Measurements from ENCODE around the gene OR6J1. TPM values are rescaled to one million over a fixed set of nuclear protein-coding genes. Genes with fewer than 3 reads are reported as not detected.
"Not testable (repeated sequence)": the region's sequence is repeated elsewhere in the genome, so short reads cannot be mapped to it uniquely, and the experiment has no call there.

Gene OR6J1
- total RNA-seq, 3 donors from 2014 or later: not detected

DNA sequence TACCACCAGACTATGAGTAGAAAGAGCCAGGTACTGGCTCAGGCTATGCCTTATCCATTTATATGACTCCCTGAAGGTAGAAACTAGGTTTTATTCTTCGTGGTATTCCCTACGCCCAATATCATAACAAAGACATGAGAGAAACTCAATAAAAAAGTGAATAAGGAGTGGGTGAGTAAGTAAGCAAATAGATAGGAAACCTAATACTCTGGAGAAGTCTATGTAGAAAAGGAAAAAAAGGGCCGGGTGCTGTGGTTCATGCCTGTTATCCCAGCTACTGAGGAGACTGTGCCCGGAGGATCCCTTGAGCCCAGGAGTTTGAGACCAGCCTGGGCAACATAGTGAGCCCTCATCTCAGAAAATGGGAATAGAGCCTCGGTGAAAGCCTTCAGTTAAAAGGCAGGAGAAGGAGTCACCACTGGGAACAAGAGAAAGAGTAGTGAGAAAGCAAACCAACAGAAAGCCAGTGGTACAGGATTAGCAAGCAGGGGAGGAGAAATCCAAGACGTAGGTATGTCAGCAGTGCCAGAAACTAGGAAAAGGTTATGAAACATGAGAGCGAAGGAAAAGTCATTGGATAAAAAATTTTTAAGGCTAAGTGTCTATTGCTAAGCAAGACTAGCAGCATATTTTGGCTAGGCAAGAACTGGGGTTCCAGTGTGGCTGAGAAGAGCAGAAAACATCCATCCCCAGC lies 6.0 kb upstream of the OR6J1 start:
- DNase-seq (ENCODE audit: low spot score in 2 of 2): no peak
- Histone ChIP-seq H3K27me3 (no peaks in the 10 kb centered on the region), H3K4me3 (no peak overlapping the region)

DNA sequence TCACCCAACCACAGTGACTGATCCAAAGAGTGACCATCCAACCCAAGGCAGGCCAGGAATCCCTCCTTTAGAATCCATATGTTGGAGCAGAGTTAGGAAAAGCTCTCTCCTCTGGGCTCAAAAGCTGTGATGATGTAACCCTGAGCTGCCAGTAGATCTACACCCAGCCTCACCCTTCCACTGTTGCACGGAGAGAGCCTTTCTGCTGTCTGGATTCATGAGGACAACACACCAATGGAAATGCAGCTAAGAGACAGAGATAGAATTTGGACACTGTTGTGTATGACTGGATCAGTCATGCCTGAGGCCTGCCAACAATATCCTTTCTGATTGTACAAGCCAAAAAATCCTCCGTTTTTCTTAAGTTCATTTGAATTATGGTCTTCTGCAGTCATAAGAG lies 4.4 kb upstream of the OR6J1 start:
- Histone ChIP-seq H3K9me3 (no peaks in the 10 kb centered on the region), H3K4me1 (no peaks in the 10 kb centered on the region), H3K27ac (no peak overlapping the region), H3K4me3 (no peak overlapping the region), H3K36me3 (no peaks in the 10 kb centered on the region), H3K27me3 (no peaks in the 10 kb centered on the region)
- no peak for DNase-seq (ENCODE audit: low spot score in 2 of 2)
- TF ChIP-seq, protein P1, sequence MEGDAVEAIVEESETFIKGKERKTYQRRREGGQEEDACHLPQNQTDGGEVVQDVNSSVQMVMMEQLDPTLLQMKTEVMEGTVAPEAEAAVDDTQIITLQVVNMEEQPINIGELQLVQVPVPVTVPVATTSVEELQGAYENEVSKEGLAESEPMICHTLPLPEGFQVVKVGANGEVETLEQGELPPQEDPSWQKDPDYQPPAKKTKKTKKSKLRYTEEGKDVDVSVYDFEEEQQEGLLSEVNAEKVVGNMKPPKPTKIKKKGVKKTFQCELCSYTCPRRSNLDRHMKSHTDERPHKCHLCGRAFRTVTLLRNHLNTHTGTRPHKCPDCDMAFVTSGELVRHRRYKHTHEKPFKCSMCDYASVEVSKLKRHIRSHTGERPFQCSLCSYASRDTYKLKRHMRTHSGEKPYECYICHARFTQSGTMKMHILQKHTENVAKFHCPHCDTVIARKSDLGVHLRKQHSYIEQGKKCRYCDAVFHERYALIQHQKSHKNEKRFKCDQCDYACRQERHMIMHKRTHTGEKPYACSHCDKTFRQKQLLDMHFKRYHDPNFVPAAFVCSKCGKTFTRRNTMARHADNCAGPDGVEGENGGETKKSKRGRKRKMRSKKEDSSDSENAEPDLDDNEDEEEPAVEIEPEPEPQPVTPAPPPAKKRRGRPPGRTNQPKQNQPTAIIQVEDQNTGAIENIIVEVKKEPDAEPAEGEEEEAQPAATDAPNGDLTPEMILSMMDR (IDR thresholded peaks at IDR 0.05): no peak
- TF ChIP-seq POLR2AphosphoS5 (IDR thresholded peaks at IDR 0.05): no peak
- intact Hi-C loops (cut with DNase I; ENCODE audit: low total_unique reads): no loop called here

More for the DNA sequence above, 6.0 kb upstream of the OR6J1 start:
- TF ChIP-seq, protein P1 (IDR thresholded peaks at IDR 0.05): no peak
- TF ChIP-seq POLR2AphosphoS5 (IDR thresholded peaks at IDR 0.05) (no peak), POLR2A (IDR thresholded peaks at IDR 0.05) (no peak)
- Histone ChIP-seq H3K4me1 (no peaks in the 10 kb centered on the region), H3K36me3 (no peaks in the 10 kb centered on the region), H3K9me3 (no peaks in the 10 kb centered on the region), H3K27ac (no peak overlapping the region)
- intact Hi-C loops (cut with DNase I; ENCODE audit: low total_unique reads): no loop called here

DNA sequence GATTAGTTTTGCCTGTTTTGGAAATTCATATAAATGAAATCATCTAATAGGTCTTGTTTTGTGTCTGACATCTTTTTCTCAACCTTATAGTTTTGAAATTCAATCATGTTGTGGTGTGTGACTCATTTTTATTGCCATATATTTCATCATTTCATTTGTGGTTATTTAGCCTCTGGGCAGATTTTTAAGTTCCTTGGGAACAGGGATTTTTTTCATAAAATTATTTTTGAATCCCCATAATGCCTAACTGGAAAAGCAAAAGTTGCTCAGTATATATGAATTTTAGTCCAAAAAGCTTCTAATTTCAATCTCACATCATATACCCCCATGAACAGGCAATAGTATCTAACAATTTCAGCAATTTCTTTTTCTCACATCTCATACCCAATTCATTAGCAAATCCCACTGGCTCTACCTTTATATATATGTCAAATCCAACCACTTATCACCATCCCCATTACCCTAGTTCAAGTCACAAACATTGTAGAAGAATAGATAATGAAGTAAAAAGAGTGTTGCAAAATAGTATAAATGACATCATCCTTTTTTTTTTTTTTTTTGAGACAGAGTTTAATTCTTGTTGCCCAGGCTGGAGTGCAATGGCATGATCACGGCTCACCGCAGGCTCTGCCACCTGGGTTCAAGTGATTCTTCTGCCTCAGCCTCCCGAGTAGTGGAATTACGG lies 2.6 kb upstream of the OR6J1 start:
- intact Hi-C loops (cut with DNase I; ENCODE audit: low total_unique reads): no loop called here
- DNase-seq (ENCODE audit: low spot score in 2 of 2): no peak
- H3K9me3 ChIP-seq: no peaks in the 10 kb centered on the region
- TF ChIP-seq, protein P1 (IDR thresholded peaks at IDR 0.05): no peak
- TF ChIP-seq POLR2AphosphoS5 (IDR thresholded peaks at IDR 0.05): no peak
- no peak for TF ChIP-seq POLR2A (IDR thresholded peaks at IDR 0.05)
- H3K4me3 ChIP-seq: no peak overlapping the region
- no peaks in the 10 kb centered on the region for H3K36me3 ChIP-seq
- H3K4me1 ChIP-seq: no peaks in the 10 kb centered on the region
- no peaks in the 10 kb centered on the region for H3K27me3 ChIP-seq
- no peak overlapping the region for H3K27ac ChIP-seq

DNA sequence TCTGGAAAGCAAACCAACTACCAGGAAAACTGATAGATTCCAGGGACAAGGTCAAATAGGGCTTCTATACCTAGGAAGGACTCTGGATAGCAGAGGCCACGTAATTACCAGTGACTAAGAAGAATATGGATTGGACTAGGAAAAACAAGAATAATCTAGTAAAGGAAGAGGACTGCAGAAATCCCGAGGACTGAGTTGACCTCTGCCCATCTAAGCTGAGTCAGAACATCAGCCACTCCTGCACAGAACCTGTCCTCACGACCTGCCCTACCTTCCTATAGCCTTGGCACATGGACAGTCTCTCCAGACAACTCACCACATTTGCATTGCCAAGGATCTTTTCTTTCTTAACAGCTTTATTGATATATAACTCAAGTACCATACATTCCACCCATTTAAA lies 2.3 kb downstream of the OR6J1 start:
- no peak for DNase-seq (ENCODE audit: low spot score in 2 of 2)
- Histone ChIP-seq H3K9me3 (no peaks in the 10 kb centered on the region), H3K36me3 (no peaks in the 10 kb centered on the region), H3K4me3 (no peak overlapping the region), H3K4me1 (no peaks in the 10 kb centered on the region), H3K27ac (no peak overlapping the region), H3K27me3 (no peaks in the 10 kb centered on the region)
- TF ChIP-seq POLR2AphosphoS5 (IDR thresholded peaks at IDR 0.05) (no peak), POLR2A (IDR thresholded peaks at IDR 0.05) (no peak)
- TF ChIP-seq, protein P1 (IDR thresholded peaks at IDR 0.05): no peak
- intact Hi-C loops (cut with DNase I; ENCODE audit: low total_unique reads): no loop called here

DNA sequence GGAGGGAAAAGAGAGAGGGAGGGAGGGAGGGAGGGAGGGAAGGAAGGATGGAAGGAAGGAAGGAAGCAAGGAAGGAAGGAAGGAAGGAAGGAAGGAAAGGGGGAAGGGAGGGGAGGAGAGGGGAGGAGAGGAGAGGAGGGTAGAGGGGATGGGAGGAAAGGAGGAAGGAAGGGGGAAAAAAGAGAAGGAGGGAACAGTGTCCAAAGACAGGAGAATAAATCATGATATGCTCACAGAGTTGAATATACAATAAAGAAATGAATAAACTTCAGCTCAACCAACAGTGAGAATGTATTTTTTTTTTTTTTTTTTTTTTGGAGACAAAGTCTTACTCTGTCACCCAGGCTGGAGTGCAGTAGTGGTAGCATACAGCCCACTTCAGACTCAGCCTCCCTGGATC lies 4.0 kb downstream of the OR6J1 start:
- H3K4me3 ChIP-seq: no peak overlapping the region
- no peak overlapping the region for H3K27ac ChIP-seq
- no peaks in the 10 kb centered on the region for H3K4me1 ChIP-seq
- no peaks in the 10 kb centered on the region for H3K27me3 ChIP-seq
- TF ChIP-seq, protein P1 (IDR thresholded peaks at IDR 0.05): no peak
- TF ChIP-seq POLR2A (IDR thresholded peaks at IDR 0.05) (no peak), POLR2AphosphoS5 (IDR thresholded peaks at IDR 0.05) (no peak)
- no peak for DNase-seq (ENCODE audit: low spot score in 2 of 2)
- intact Hi-C loops (cut with DNase I; ENCODE audit: low total_unique reads): no loop called here
- no peaks in the 10 kb centered on the region for H3K36me3 ChIP-seq
- no peaks in the 10 kb centered on the region for H3K9me3 ChIP-seq

DNA sequence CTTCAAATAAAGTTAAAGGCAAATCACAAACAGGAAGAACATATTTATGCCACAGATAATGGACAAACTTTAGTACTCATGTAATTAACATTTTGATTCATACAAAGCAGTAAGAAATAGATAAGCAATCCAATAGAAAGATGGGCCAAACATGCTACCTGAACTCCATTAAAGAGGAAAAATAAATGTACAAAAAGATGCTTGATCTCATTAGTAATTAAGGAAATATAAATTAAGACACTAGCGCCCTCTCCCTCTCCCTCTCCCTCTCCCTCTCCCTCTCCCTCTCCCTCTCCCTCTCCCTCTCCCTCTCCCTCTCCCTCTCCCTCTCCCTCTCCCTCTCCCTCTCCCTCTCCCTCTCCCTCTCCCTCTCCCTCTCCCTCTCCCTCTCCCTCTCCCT lies 8.2 kb downstream of the OR6J1 start:
- intact Hi-C loops (cut with DNase I; ENCODE audit: low total_unique reads); H3K4me3 ChIP-seq; H3K9me3 ChIP-seq: not testable (repeated sequence)

More for the DNA sequence above, 8.2 kb downstream of the OR6J1 start:
- H3K36me3 ChIP-seq; DNase-seq (ENCODE audit: low spot score in 2 of 2); H3K27me3 ChIP-seq; H3K27ac ChIP-seq; H3K4me1 ChIP-seq: not testable (repeated sequence)
